GM23338 (cell line): ENCODE data around the gene PTRH1. TPM values are rescaled to one million over a fixed set of nuclear protein-coding genes. Genes with fewer than 3 reads are reported as not detected.

Source experiments
- ATAC-seq: fragments of 200-7000 bp; cut with Tn5 transposase; 3 replicates; pipeline ENCODE4 v1.9.1; 2020
- DNase-seq: peaks from one replicate; pipeline ENCODE4 v3.0.0-alpha.2; 2015; ENCODE audit warnings: low spot score
- H2AFZ ChIP-seq: fragments of 200-600 bp; sonication (generic); 2 replicates; pipeline ENCODE4 v1.8.0; 2016; ENCODE audit warnings: antibody characterized with exemption, mild to moderate bottlenecking, moderate library complexity
- H3F3A ChIP-seq: fragments of 200-600 bp; sonication (generic); replicated peaks from 2 replicates; pipeline ENCODE4 v1.8.0; 2017; ENCODE audit warnings: antibody characterized with exemption, mixed run types, low read depth
- H3K27ac ChIP-seq: fragments of 200-600 bp; sonication (generic); 2 replicates; pipeline ENCODE4 v1.6.1; 2016; ENCODE audit warnings: low read depth
- H3K27me3 ChIP-seq: fragments of 200-600 bp; sonication (generic); 2 replicates; pipeline ENCODE4 v1.8.0; 2016; ENCODE audit warnings: mild to moderate bottlenecking, mixed run types, moderate library complexity; ENCODE audit not compliant: insufficient read depth
- H3K36me3 ChIP-seq: fragments of 200-600 bp; sonication (generic); 2 replicates; pipeline ENCODE4 v1.8.0; 2016; ENCODE audit warnings: mild to moderate bottlenecking; ENCODE audit not compliant: insufficient read depth
- H3K4me1 ChIP-seq: fragments of 200-600 bp; sonication (generic); 2 replicates; pipeline ENCODE4 v1.8.0; 2016; ENCODE audit warnings: mild to moderate bottlenecking, moderate library complexity; ENCODE audit not compliant: insufficient read depth
- H3K4me2 ChIP-seq: fragments of 200-600 bp; sonication (generic); 2 replicates; pipeline ENCODE4 v1.7.1; 2017; ENCODE audit warnings: mixed run types
- H3K4me3 ChIP-seq: fragments of 200-600 bp; sonication (generic); 2 replicates; pipeline ENCODE4 v1.6.1; 2016; ENCODE audit warnings: mixed run types
- H3K79me2 ChIP-seq: fragments of 200-600 bp; sonication (generic); replicated peaks from 2 replicates; pipeline ENCODE4 v1.8.0; 2017; ENCODE audit warnings: mild to moderate bottlenecking; ENCODE audit not compliant: insufficient read depth
- H3K9me2 ChIP-seq: fragments of 200-600 bp; sonication (generic); 2 replicates; pipeline ENCODE4 v1.8.0; 2017; ENCODE audit not compliant: insufficient read depth
- H4K20me1 ChIP-seq: fragments of 200-600 bp; sonication (generic); replicated peaks from 2 replicates; pipeline ENCODE4 v1.8.0; 2017; ENCODE audit warnings: mild to moderate bottlenecking; ENCODE audit not compliant: insufficient read depth
- H3K27ac Mint-ChIP-seq: 2 replicates; pipeline ENCODE4 v1.8.0; 2020; ENCODE audit warnings: inconsistent platforms, mild to moderate bottlenecking, moderate library complexity, mixed read lengths
- H3K27me3 Mint-ChIP-seq: 3 replicates; pipeline ENCODE4 v1.8.0; 2022; ENCODE audit warnings: low read depth, mild to moderate bottlenecking, moderate library complexity, mixed read lengths, inconsistent platforms; ENCODE audit not compliant: insufficient read depth, poor library complexity
- H3K36me3 Mint-ChIP-seq: 3 replicates; pipeline ENCODE4 v1.8.0; 2021; ENCODE audit warnings: low read depth, mild to moderate bottlenecking, inconsistent platforms, moderate library complexity, mixed read lengths
- H3K4me1 Mint-ChIP-seq: 3 replicates; pipeline ENCODE4 v1.8.0; 2020; ENCODE audit warnings: mild to moderate bottlenecking, inconsistent platforms, mixed read lengths
- H3K4me3 Mint-ChIP-seq: 3 replicates; pipeline ENCODE4 v1.8.0; 2021; ENCODE audit warnings: moderate library complexity, mild to moderate bottlenecking, inconsistent platforms, mixed read lengths
- H3K9me3 Mint-ChIP-seq: 3 replicates; pipeline ENCODE4 v1.8.0; 2020; ENCODE audit warnings: moderate library complexity, mild to moderate bottlenecking, inconsistent platforms, mixed read lengths
- CTCF ChIP-seq, 2 experiments: fragments of 200-600 bp in 1 of 2; sonication (generic) in 1 of 2; conservative IDR thresholded peaks; 2 replicates each; pipeline versions ENCODE4 v1.5.1 to v1.6.1; 2016 to 2017; ENCODE audit warnings: antibody characterized with exemption in 2 of 2, low read depth in 2 of 2, mild to moderate bottlenecking in 2 of 2, moderate library complexity in 1 of 2
- EZH2 ChIP-seq: fragments of 200-600 bp; sonication (generic); IDR thresholded peaks from one replicate; pipeline ENCODE4 v1.8.0; 2017; ENCODE audit warnings: antibody characterized with exemption, mild to moderate bottlenecking, low read depth; ENCODE audit not compliant: unreplicated experiment
- EZH2phosphoT487 ChIP-seq: fragments of 200-600 bp; sonication (generic); IDR thresholded peaks from one replicate; pipeline ENCODE4 v1.8.1; 2018; ENCODE audit warnings: antibody characterized with exemption; ENCODE audit not compliant: unreplicated experiment
- JUNB ChIP-seq: IDR thresholded peaks from one replicate; pipeline ENCODE4 v1.6.1; 2016; ENCODE audit warnings: antibody characterized with exemption; ENCODE audit not compliant: unreplicated experiment
- NANOG ChIP-seq: IDR thresholded peaks from 2 replicates; pipeline ENCODE4 v1.6.1; 2016; ENCODE audit warnings: antibody characterized with exemption, borderline replicate concordance
- POLR2AphosphoS5 ChIP-seq: IDR thresholded peaks from 2 replicates; pipeline ENCODE4 v1.6.1; 2016; ENCODE audit warnings: antibody characterized with exemption, low read depth
- STAT1 ChIP-seq: IDR thresholded peaks from one replicate; pipeline ENCODE4 v1.6.1; 2016; ENCODE audit warnings: antibody characterized with exemption; ENCODE audit not compliant: unreplicated experiment
- ZNF114 ChIP-seq: fragments of 250-450 bp; sonication (Bioruptor Pico); IDR thresholded peaks from 2 replicates; pipeline ENCODE4 v1.5.0; 2020; ENCODE audit warnings: mild to moderate bottlenecking, moderate library complexity
- ZNF331 ChIP-seq: fragments of 250-450 bp; sonication (Bioruptor Pico); IDR thresholded peaks from 2 replicates; pipeline ENCODE4 v1.5.0; 2020; ENCODE audit warnings: low read depth, mild to moderate bottlenecking, moderate library complexity
- polyA plus RNA-seq: library from polyadenylated mRNA; unstranded; fragments of >200 nt; fragmentation: Nextera tagmentation; extraction: Ambion mirVana; gene quantifications from 2 replicates; pipeline ENCODE4 v1.2.1, GENCODE V29; 2016
- total RNA-seq: library from RNA; depleted of rRNA; stranded (reverse); fragments of >200 nt; shearing (Covaris generic); gene quantifications from 2 replicates; pipeline ENCODE4 v1.2.3, GENCODE V29; 2014
- TF ChIP-seq, protein P1 (sequence below): IDR thresholded peaks from 2 replicates; pipeline ENCODE4 v1.6.1; 2016; ENCODE audit warnings: antibody characterized with exemption

The PTRH1 gene
- total and polyA plus RNA-seq, 2 experiments from 2014 or later = 15.1 to 18.6 TPM

GRCh38 chr9:127731938-127732337, 16.5 kb upstream of the PTRH1 start:
- Histone ChIP-seq H3K79me2 (no peaks in the 10 kb centered on the region), H4K20me1 (no peaks in the 10 kb centered on the region), H3K27me3 (no peaks in the 10 kb centered on the region), H3K36me3 (no peaks in the 10 kb centered on the region), H2AFZ (no peak overlapping the region), H3K4me2 (no peak overlapping the region), H3K4me3 (no peak overlapping the region), H3K9me2 (no peaks in the 10 kb centered on the region), H3K4me1 (peaks cover 9% of the 10 kb centered on the region; the same call in 1 of the 2 replicates), H3F3A (no peaks in the 10 kb centered on the region), H3K27ac (no peak overlapping the region)
- peaks cover 11% of the 10 kb centered on the region for H3K27me3 Mint-ChIP-seq
- no peaks in the 10 kb centered on the region for H3K36me3 Mint-ChIP-seq
- H3K9me3 Mint-ChIP-seq = no peaks in the 10 kb centered on the region; the same call in 2 of the 3 replicates
- no peak for TF ChIP-seq STAT1
- peak in 1 of 2 experiments; percentile 52; a peak in 2 of 4 replicates for TF ChIP-seq CTCF (conservative IDR thresholded peaks at IDR 0.05; ENCODE audit: low read depth in 2 of 2)
- TF ChIP-seq EZH2phosphoT487 = no peak
- H3K4me3 Mint-ChIP-seq = no peak overlapping the region
- peaks cover 11% of the 10 kb centered on the region for H3K4me1 Mint-ChIP-seq
- ATAC-seq (no peak), DNase-seq (no peak)
- no peak overlapping the region for H3K27ac Mint-ChIP-seq

GRCh38 chr9:127730799-127731410, 15.4 kb upstream of the PTRH1 start:
- H3K4me1 Mint-ChIP-seq = peaks cover 11% of the 10 kb centered on the region
- H3K79me2 ChIP-seq = no peaks in the 10 kb centered on the region
- H4K20me1 ChIP-seq = no peaks in the 10 kb centered on the region
- H3K36me3 Mint-ChIP-seq = no peaks in the 10 kb centered on the region
- H3K4me1 ChIP-seq = peaks cover 9% of the 10 kb centered on the region; the same call in 1 of the 2 replicates
- H3K27ac ChIP-seq = no peak overlapping the region
- no peaks in the 10 kb centered on the region for H3F3A ChIP-seq
- no peak overlapping the region for H3K4me3 ChIP-seq
- 0 out of 2 replicates have a peak overlapping the region, but pooled peaks have one; percentile 78 for H3K27ac Mint-ChIP-seq
- H3K4me3 Mint-ChIP-seq = no peak overlapping the region
- peaks cover 10% of the 10 kb centered on the region for H3K27me3 Mint-ChIP-seq
- ATAC-seq = no peak
- no peak overlapping the region for H3K4me2 ChIP-seq
- no peak for DNase-seq
- H3K36me3 ChIP-seq = no peaks in the 10 kb centered on the region
- no peaks in the 10 kb centered on the region for H3K9me2 ChIP-seq
- no peaks in the 10 kb centered on the region; the same call in 2 of the 3 replicates for H3K9me3 Mint-ChIP-seq
- no peak overlapping the region for H2AFZ ChIP-seq
- TF ChIP-seq ZNF114 (no peak), ZNF331 (CRISPR knock-in tag) (no peak), EZH2phosphoT487 (no peak), EZH2 (no peak), JUNB (no peak), NANOG (no peak), CTCF (conservative IDR thresholded peaks at IDR 0.05; ENCODE audit: low read depth in 2 of 2) (no peak), POLR2AphosphoS5 (no peak)
- TF ChIP-seq, protein P1, sequence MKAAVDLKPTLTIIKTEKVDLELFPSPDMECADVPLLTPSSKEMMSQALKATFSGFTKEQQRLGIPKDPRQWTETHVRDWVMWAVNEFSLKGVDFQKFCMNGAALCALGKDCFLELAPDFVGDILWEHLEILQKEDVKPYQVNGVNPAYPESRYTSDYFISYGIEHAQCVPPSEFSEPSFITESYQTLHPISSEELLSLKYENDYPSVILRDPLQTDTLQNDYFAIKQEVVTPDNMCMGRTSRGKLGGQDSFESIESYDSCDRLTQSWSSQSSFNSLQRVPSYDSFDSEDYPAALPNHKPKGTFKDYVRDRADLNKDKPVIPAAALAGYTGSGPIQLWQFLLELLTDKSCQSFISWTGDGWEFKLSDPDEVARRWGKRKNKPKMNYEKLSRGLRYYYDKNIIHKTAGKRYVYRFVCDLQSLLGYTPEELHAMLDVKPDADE = no peak
- H3K27me3 ChIP-seq = no peaks in the 10 kb centered on the region
